HG02981 (cell line): Measurements from ENCODE around the gene NUDCD3.
"Not testable (repeated sequence)": the region's sequence is repeated elsewhere in the genome, so short reads cannot be mapped to it uniquely, and the experiment has no call there.

Experiments used
- ATAC-seq: cut with Tn5 transposase; IDR thresholded peaks from one replicate; pipeline ENCODE4 v1.9.1; 2021; ENCODE audit warnings: mild to moderate bottlenecking, moderate library complexity; ENCODE audit not compliant: unreplicated experiment

NUDCD3 gene

DNA sequence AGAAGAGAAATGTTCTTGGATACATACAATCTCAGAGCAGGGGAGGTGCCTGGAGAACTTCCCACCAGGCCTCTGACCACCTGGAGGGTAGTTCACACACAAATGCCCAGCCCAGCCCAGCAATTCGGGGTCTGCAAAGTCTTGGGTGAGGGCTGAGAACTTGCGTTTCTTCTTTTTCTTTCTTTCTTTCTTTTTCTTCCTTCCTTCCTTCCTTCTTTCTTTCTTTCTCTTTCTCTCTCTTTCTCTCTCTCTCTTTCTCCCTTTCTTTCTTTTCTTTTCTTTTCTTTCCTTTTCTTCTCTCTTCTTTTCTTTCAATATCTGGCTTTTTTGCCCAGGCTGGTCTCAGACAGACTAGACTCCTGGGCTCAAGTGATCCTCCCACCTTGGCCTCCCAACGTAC, 28.3 kb upstream of the NUDCD3 start:
- ATAC-seq: no peak

GRCh38 chr7:44517175-44517574, 26.7 kb upstream of the NUDCD3 start:
- no peak for ATAC-seq

DNA sequence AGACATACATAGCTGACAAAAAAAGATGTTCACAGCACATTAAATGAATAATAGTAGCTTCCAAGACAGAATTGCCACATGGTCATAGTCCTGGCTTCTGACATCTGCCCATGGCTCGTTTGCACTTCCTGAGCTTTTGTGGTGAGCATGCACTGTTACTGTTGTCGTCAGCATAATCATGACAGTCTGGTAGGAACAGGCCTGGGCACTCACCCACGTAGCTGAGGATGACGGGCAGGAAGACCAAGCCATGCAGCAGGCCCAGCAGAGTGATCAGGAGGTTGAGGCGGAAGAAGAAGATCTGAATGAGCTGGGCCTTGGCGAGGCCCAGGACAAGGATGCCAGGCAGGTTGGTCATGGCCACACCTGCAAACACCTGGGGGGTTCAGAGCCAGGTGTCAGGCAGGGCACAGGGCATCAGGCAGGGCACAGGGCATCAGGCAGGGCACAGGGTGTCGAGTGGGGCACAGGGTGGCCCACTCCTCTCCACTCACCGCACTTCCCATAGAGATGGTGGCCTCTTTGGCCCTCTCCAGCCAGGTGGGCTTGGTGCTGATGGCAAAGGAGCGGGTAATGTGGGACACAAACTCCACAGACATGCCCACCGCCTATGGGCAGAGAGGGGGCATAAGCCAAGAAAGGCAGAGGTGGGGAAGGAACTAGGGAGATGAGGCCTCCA, 25.3 kb upstream of the NUDCD3 start:
- ATAC-seq: no peak

DNA sequence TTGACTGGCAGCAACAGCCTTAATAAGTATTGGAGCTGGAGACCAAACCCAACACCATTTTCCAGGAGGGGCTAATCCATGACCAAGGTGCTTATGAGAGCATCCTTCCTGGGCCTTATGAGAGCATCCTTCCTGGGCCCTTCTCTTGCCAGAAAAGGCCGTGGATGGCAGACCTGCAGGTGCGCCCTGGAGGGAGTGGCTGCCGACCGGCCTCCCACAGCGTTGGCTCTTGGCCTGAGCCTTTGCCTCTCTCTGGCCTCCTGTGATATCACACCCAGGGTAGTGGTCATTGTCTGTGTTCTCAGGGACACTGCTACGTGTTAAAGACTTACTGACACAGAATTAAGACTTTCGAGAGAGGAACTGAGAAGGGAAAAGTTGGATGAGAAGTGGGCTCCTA, 22.3 kb upstream of the NUDCD3 start:
- ATAC-seq: no peak

GRCh38 chr7:44511863-44512468, 21.5 kb upstream of the NUDCD3 start:
- no peak for ATAC-seq

DNA sequence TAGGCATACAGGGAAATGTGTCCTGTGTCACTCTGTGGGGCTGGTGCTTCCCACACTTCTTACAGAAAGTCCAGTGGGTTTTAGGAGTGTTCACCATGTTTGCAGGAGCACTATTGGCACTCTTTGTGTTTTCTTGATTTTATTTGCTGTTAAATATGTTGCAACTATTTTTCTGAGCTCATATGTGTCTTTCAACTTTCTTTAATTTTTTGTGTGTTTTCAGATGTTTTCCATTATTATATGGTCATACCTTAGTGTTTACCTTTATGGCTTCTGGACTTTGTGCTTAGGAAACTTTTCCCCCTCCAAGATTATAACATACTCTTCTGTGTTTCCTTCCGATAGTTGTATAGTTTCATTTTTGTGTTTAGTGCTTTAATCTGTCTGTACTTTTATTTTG, 20.8 kb upstream of the NUDCD3 start:
- ATAC-seq: no peak

DNA sequence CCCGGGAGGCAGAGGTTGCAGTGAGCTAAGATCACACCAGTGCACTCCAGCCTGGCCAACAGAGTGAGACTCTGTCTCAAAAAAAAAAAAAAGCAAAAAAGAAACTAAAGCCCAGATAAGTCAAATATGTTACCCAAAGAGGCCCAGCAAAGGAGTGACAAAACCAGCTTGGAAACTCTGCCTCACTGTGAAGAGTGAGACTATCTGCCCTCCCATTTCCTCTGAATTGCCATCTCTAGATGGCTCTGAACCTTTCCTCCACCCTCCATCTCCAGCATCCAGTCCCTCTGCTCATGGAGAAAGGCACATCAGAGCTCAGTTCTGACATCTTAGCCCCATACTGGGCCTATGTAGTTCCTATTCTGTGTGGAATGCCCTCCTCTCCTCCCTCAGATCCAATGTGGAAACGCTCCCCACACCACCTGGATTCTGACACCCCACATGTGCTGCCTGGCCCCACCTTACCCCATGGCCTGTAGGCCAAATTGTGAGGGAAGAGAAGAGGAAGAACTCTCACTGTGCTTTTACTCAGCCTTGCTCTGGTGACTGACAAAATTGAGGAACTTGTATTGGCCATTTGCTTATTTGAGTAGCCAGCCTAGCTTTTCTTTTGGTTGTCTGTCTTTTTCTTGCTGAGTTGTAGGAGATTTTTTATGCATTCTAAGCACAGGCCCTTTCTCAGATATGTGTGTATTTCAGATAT, 18.0 kb upstream of the NUDCD3 start:
- no peak for ATAC-seq

GRCh38 chr7:44506592-44507288, 16.3 kb upstream of the NUDCD3 start:
- not testable (repeated sequence) for ATAC-seq

GRCh38 chr7:44505595-44505994, 15.1 kb upstream of the NUDCD3 start:
- no peak for ATAC-seq

GRCh38 chr7:44498230-44498954, 7.9 kb upstream of the NUDCD3 start:
- ATAC-seq: no peak

DNA sequence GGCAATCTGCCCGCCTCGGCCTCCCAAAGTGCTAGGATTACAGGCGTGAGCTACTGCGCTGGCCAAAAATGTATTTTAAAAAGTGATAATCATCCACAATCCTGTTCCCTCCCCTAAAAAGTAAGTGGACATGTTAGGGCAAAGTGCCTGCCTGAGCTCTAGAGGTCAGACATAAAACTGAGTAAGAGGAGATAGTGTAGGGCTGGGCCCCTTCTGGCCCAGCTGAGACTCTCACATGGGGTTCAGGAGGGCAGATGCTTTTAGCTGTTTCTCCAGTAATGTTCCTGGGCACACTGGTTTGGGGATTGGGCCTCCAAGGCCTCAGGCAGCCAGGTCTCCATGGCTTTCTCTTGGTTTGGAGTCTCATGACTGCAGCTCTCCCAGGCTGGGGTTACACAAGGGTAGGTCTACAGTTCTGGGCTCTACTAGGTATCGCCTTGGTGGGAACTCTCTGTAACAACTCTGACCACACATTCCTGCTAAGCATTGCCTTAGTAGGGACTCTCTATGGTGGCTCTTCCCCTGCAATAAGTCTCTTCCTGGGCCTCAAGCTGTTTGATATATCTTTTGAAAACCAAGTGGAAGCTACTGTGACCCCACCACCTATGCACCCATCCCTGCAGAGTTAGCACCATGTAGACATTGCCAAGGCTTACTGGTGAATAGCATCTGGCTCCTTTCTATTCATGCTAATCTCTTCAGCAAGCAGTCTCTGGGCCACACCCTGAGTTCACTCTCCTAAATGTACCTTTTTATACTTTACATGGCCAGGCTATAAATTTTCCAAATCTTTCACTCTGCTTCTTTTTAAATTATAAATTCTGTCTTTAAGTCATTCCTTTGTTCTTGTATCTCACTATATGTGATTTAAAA, 6.9 kb upstream of the NUDCD3 start:
- no peak for ATAC-seq

DNA sequence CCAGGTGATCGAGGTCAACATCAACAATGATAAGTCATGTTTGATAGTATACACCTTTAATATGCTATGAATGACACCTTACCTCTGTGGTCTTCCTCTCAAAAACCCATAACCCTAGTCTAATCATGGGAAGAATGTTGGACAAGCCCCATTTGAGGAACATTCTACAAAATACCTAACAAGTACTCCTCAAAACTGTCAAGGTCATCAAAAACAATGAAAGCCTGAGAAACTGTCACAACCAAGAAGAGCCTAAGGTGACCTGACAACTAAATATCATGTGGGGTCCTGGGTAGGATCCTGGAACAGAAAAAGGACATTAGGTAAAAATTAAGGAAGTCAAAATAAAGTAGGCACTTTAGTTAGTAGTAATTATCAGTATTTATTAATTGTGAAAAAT, 5.9 kb upstream of the NUDCD3 start:
- ATAC-seq: no peak

- ATAC-seq: no peak
These were observed 4.5 kb upstream of the NUDCD3 start for GRCh38 chr7:44494960-44495359.

GRCh38 chr7:44491229-44491628, 771 bp upstream of the NUDCD3 start:
- ATAC-seq: no peak

DNA sequence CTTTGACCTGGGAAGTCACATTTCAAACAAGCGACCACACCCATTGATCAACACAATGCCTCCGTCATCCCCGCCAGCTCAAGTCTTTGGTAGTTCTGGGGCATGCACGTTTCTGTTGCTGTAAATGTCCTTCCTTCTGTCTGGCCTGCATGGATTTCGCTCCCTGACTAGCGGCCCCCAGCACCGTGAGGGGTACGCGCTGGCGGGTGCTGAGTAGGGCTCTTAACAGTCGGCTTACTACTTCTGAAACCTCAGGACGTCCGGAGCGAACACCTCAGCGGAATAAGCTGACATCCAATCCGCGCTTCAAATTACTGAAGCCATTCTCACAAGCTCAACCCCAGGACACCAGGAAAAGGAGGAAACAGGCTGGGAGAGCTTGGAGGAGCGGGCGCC, 505 bp downstream of the NUDCD3 start:
- peak; percentile 25 for ATAC-seq

DNA sequence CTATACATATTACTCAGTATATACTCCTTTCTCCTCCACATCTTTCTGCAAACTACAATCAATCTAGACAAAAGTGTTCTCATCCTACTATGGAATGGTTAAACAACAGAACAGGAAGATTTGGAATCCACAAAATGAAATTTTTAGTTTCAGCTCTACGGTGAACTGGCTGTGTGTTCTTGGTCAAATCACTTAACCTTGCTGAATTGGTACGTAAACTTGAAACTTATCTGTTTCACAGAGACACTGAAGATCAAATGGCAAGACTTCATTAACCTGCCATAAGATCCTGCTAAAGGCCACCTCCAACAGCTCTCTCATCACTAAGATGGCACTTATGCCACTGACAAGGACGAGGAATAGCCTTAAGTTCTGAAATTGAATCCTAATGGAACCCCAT, 1.5 kb downstream of the NUDCD3 start:
- ATAC-seq: no peak

DNA sequence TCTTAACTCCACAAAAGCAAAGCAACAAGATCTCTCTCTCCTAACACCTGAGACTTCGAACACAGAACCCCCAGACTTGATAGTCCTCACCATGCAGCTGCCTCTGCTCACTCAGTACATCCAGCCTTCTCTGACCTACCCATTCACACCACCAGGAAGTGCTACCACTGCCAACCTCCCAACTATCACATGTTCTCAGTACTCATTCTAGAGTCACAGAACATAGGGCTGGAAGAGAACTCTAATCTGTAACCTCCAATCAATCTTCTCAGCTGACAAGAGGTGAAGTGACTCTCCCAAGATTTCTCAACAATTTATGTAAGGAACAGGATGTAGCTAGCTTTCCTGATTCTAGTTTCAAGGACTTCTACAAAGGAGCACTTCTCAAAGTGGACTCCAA, 3.8 kb downstream of the NUDCD3 start:
- ATAC-seq: no peak

- ATAC-seq: no peak
These were observed 4.5 kb downstream of the NUDCD3 start for GRCh38 chr7:44486001-44486400.

GRCh38 chr7:44484482-44485313, 5.8 kb downstream of the NUDCD3 start:
- no peak for ATAC-seq
